ENCODE results near the gene MAP4K2. TPM values are rescaled to one million over a fixed set of nuclear protein-coding genes. Genes with fewer than 3 reads are reported as not detected.

The MAP4K2 gene
- total and polyA plus RNA-seq, 8 donors, result 2.3 to 66.9 (median 13.4) TPM

DNA sequence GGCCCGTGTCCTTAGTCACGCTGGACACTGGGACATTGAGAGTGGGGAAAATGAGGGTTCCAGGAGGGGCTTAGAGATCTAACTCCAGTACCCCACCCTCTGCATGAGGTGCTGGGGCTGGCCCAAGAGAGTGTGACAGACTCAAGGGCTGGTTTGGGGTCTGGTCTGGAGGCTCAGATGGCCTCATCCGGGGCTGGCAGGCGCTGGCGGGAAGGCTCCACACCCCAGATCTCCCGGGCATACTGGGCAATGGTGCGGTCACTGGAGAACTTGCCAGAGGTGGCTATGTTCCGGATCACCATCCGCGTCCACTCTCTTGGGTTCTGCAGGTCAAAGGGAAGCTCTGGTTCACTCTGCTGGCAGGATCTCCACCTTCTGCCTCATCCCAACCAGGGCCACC is 56.5 kb downstream of the MAP4K2 start:
- intact Hi-C loops (cut with DNase I; ENCODE audit: low total_unique reads), result no loop called here
- no peak for DNase-seq
- peak overlapping the region; percentile 48 to 93 (median 91) for H3K27ac ChIP-seq
- H3K27me3 ChIP-seq, result peaks cover 0 to 48% (median 45%) of the 10 kb centered on the region in 3 donors
- TF ChIP-seq, protein P1, sequence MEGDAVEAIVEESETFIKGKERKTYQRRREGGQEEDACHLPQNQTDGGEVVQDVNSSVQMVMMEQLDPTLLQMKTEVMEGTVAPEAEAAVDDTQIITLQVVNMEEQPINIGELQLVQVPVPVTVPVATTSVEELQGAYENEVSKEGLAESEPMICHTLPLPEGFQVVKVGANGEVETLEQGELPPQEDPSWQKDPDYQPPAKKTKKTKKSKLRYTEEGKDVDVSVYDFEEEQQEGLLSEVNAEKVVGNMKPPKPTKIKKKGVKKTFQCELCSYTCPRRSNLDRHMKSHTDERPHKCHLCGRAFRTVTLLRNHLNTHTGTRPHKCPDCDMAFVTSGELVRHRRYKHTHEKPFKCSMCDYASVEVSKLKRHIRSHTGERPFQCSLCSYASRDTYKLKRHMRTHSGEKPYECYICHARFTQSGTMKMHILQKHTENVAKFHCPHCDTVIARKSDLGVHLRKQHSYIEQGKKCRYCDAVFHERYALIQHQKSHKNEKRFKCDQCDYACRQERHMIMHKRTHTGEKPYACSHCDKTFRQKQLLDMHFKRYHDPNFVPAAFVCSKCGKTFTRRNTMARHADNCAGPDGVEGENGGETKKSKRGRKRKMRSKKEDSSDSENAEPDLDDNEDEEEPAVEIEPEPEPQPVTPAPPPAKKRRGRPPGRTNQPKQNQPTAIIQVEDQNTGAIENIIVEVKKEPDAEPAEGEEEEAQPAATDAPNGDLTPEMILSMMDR (IDR thresholded peaks at IDR 0.05), result no peak
- no peak for TF ChIP-seq POLR2AphosphoS5 (IDR thresholded peaks at IDR 0.05)
- peaks cover 0 to 18% (median 9%) of the 10 kb centered on the region in 4 donors for H3K36me3 ChIP-seq
- H3K4me3 ChIP-seq, result peak overlapping the region in 1 of 4 donors; percentile 56
- WGBS, 5 donors, result 73 to 80% (median 77%) methylated on average over 5 to 10 of the region's 10 CpGs
- peaks cover 43 to 49% (median 46%) of the 10 kb centered on the region in 4 donors for H3K4me1 ChIP-seq
- no peaks in the 10 kb centered on the region for H3K9me3 ChIP-seq

DNA sequence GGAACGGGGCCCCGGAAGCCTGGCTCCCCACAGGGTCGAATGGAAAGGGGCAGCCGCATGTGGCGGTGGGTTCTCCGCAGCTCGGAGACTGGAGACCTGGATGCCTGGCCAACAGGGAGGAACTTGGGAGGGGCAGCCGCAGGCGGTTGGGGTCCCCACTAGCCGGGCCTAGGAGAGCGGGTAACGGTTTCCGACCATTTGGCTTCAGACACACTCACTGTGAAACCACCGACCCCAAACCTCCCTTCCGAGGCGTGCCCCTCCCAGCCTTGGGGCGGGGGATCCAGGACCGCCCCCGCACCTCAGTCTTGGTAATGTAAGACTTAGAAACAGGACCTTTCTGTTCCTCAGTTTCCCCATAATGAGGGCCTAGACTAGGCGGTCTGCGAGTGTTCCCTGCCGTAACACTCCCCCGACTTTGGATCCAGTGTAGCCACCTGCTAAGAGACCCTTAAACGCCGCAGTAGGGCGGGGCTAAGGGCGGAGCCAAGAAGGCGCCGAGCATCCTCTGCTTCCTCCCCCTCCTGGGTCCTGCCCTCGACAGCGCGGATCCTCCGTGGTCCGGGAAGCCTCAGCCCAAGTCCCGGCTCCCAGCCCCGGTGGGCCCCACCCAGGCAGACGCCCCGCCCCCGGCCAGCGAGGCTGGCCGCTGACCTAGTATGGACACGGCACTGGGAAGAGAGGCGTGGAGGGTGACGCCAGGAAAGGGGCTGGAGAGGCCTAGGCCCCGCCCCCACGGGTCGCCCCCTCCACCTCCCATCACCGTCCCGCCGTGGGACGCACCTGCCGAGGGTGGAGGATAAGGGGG is 57.3 kb downstream of the MAP4K2 start:
- intact Hi-C loops (cut with DNase I; ENCODE audit: low total_unique reads), result no loop called here
- H3K9me3 ChIP-seq, result no peaks in the 10 kb centered on the region

DNA sequence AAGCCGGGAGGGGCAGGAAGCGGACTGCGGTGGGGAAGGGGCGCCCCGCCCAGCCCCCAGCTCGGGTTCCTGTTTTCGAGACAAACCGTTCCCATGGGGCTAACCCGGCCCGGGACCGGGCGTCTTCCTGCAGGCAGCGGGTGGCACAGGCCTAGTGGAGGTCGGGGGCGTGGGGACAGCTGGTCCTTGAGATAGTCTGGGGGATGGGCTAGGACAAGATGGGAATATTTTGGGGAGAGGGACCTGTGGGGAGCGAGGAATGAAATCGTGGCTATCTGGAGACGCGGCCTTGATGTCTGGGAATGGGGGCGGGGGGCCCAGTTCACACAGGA is 57.9 kb downstream of the MAP4K2 start:
- Histone ChIP-seq H3K27ac (peak overlapping the region; percentile 81 to 93 (median 91)), H3K27me3 (peaks cover 0 to 58% (median 50%) of the 10 kb centered on the region in 3 donors), H3K9me3 (no peaks in the 10 kb centered on the region), H3K4me1 (peaks cover 43 to 57% (median 51%) of the 10 kb centered on the region in 4 donors), H3K4me3 (peak overlapping the region; percentile 56 to 66 (median 59)), H3K36me3 (peaks cover 0 to 5% (median 2%) of the 10 kb centered on the region in 4 donors)
- intact Hi-C loops (cut with DNase I; ENCODE audit: low total_unique reads), result no loop called here
- peak; percentile 71 to 87 for DNase-seq
- TF ChIP-seq POLR2AphosphoS5 (IDR thresholded peaks at IDR 0.05) (peak; percentile 12 to 40 (median 18)), POLR2A (IDR thresholded peaks at IDR 0.05) (no peak)
- 0 to 3% (median 1%) methylated on average over 10 to 20 of the region's 20 CpGs for WGBS, 5 donors

More for the DNA sequence above, 57.3 kb downstream of the MAP4K2 start:
- Histone ChIP-seq H3K36me3 (peaks cover 0 to 11% (median 4%) of the 10 kb centered on the region in 4 donors), H3K4me1 (peaks cover 43 to 55% (median 51%) of the 10 kb centered on the region in 4 donors), H3K27ac (peak overlapping the region; percentile 81 to 93 (median 91)), H3K27me3 (peaks cover 0 to 56% (median 50%) of the 10 kb centered on the region in 3 donors), H3K4me3 (peak overlapping the region; percentile 56 to 66 (median 59))
- TF ChIP-seq POLR2A (IDR thresholded peaks at IDR 0.05), result no peak
- TF ChIP-seq POLR2AphosphoS5 (IDR thresholded peaks at IDR 0.05), result peak; percentile 51 to 83 (median 75)
- TF ChIP-seq EP300 (IDR thresholded peaks at IDR 0.05), result no peak
- TF ChIP-seq, protein P1 (IDR thresholded peaks at IDR 0.05), result no peak
- WGBS, 5 donors, result 2% methylated on average over 29 to 52 of the region's 52 CpGs
- DNase-seq, result peak; percentile 58 to 88

DNA sequence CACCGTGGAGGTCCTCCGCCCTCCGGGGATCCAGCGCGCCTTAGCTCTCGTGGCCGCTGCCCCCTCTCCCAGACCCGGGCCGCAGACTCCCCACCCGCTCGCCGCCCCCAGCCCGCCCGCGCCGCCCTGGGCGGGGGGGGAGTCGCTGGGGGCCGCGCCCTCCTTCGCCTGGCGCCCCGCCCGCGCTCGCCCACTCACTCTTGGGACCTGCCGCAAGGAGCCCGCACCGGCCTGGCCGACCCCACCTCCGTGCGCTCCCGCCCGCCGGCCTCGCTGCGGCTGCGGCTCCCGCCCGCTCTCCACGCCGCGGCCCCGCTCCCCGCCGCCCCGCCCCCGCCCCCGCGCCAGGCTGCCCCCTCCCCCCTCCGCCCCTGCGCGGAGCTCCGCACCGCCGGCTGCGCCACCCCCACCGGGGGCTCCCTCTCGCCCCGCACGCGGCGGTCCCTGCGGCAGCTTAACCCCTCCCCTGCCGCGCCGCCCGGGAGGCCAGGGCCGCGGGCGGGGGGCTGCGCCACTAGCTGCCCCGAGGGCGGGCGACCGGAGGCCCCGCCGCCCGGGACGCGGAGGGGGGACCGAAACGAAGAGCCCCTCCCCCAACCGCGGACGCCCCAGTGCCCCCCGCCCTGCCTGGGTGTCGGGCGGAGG is 58.3 kb downstream of the MAP4K2 start:
- Histone ChIP-seq H3K4me1 (peaks cover 43 to 57% (median 51%) of the 10 kb centered on the region in 4 donors), H3K27me3 (peaks cover 0 to 58% (median 50%) of the 10 kb centered on the region in 3 donors), H3K4me3 (peak overlapping the region; percentile 56 to 66 (median 59)), H3K36me3 (peaks cover 0 to 7% (median 2%) of the 10 kb centered on the region in 4 donors), H3K9me3 (no peaks in the 10 kb centered on the region), H3K27ac (peak overlapping the region; percentile 81 to 93 (median 91))
- no peak for TF ChIP-seq POLR2AphosphoS5 (IDR thresholded peaks at IDR 0.05)
- TF ChIP-seq, protein P1 (IDR thresholded peaks at IDR 0.05), result no peak
- no peak for TF ChIP-seq EP300 (IDR thresholded peaks at IDR 0.05)
- no peak for TF ChIP-seq POLR2A (IDR thresholded peaks at IDR 0.05)
- DNase-seq, result peak in 1 of 2 donors; percentile 65
- intact Hi-C loops (cut with DNase I; ENCODE audit: low total_unique reads), result no loop called here
- WGBS, 5 donors, result 0 to 1% (median 0%) methylated on average over 13 to 85 of the region's 89 CpGs; no CpG with 5 or more reads in 1 of the 5 donors

Measured in stomach (tissue), 9 donors.